T-helper 9 cell (primary cell): Measurements from ENCODE around the gene MCUB.

Experiments
- DNase-seq: peaks from one replicate; pipeline ENCODE4 v3.0.0-alpha.2; 2020

The MCUB gene

DNA sequence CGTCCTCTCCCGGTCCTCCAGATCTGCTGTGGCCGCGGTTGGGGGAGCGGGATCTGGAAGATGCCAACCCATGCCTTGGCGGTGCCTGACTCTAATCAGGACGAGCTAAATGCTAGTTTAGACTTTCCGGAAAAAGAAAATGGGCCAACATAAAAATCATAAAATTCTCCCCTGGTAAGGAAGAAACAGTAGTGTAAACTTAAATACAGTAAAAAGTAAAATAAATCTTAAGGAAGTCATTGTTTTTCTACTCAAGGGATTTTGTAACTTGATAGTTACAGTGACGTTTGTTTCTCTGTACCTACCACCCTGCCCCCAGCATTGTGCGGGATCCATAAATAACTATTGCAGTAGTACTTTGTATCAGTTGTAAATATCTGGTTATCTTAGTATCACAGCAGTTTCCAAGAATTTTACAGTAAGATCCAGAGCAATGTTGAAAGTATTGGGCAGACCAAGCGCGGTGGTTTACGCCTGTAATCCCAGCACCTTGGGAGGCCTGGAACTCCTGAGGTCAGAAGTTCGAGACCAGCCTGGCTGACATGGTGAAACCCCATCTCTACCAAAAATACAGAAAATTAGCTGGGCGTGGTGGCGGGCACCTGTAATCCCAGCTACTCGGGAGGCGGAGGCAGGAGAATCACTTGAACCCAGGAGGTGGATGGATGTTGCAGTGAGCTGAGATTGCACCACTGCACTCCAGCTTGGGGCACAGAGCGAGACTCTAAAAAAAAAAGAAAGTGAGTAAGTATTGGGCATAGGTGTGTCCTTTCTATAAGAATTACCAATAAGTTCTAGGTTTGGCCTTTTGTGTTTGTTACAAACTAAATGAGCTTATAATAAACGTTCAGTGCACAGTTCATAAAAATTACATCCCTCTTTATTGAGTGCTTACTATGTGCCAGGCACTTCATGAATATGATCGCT, 170.8 kb downstream of the MCUB start:
- DNase-seq, result no peak

GRCh38 chr4:109733728-109734127, 173.7 kb downstream of the MCUB start:
- no peak for DNase-seq

DNA sequence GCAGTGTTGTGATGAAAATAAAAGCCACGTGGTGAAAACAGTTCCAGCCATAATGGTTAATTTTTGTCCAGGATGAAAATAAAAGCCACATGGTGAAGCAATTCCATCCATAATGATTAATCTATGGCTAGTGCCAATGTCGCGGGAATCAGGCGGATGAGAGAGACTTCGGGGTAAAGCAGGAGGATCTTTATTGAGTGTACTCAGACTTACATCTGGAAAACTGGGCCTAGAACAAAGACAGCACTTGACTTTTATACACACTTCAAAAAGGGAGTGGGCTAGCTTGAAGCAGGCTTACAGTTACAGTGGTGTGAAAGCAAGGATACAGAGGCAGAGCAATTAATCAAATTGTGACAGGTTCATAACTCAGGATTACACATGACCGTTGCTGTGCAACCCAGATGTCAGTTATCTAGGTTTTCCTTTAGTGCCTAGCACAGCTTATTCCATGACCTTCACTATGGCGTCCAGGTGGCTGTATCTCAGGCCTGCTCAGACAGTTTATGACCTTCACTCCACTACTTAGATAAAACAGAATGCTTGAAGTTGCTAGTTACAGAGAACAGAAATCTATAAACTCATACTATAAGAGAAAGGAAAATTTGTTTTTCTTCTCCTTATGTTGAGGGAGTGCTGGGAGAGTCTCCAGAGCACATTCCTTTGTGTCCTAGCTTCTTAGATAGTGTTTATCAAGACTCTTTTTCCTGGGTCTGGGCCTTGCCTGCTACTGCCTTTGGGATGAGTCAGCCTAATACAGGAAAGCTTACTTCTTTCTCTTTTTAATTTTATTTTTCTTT, 175.7 kb downstream of the MCUB start:
- no peak for DNase-seq
